ENCODE data around the gene SPCS1.
"Not testable (repeated sequence)": the region's sequence is repeated elsewhere in the genome, so short reads cannot be mapped to it uniquely, and the experiment has no call there.

The SPCS1 gene

GRCh38 chr3:52705688-52706686, at the start of gene SPCS1, which contains the start of gene GLT8D1:
TSS of gene SPCS1 (plus strand) at chr3:52706106. CDS start at chr3:52706247, 141 bp downstream.
TSS of gene GLT8D1 (minus strand) at chr3:52705791. CDS start at chr3:52700460, 5,331 bp downstream.
- peak; percentile 95 for DNase-seq (ENCODE audit: low spot score)

DNA sequence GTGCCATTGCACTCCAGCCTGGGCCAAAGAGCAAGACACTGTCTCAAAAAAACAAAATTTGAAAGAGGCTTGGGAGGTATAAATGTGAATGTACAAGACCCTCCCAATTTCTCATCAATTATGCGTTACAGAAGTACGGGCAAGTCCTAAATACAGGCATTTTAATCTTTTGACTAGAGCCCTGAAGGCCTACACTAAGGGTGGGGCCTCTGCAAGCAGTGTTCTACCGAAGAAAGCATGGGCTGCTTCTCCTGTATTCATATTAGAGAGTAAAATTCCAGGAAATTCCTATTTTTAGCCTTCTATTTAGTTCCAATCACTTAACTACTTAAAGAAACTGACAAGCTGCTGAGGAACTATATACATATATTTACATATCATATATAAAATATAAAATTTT, 45.9 kb upstream of the SPCS1 start:
- DNase-seq (ENCODE audit: low spot score), result no peak

DNA sequence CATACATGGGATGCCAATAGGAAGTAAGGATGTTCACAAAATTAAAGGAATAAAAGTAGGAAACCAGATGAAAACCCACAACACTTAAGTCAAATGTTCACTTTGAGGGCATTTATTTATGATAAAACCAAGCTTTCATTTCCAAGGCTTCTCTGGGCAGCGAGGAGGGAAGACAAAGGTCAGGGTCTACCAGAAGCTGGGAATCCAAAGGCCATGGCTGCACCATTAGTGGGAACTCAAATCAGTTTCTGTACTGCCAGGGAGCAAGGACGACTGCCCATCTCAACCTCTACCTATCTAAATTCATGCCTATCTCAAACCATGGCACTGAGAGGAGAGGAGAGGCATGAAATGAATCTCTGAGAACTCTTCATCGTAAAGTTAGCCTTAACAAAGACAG, 42.8 kb upstream of the SPCS1 start:
- DNase-seq (ENCODE audit: low spot score), result no peak

DNA sequence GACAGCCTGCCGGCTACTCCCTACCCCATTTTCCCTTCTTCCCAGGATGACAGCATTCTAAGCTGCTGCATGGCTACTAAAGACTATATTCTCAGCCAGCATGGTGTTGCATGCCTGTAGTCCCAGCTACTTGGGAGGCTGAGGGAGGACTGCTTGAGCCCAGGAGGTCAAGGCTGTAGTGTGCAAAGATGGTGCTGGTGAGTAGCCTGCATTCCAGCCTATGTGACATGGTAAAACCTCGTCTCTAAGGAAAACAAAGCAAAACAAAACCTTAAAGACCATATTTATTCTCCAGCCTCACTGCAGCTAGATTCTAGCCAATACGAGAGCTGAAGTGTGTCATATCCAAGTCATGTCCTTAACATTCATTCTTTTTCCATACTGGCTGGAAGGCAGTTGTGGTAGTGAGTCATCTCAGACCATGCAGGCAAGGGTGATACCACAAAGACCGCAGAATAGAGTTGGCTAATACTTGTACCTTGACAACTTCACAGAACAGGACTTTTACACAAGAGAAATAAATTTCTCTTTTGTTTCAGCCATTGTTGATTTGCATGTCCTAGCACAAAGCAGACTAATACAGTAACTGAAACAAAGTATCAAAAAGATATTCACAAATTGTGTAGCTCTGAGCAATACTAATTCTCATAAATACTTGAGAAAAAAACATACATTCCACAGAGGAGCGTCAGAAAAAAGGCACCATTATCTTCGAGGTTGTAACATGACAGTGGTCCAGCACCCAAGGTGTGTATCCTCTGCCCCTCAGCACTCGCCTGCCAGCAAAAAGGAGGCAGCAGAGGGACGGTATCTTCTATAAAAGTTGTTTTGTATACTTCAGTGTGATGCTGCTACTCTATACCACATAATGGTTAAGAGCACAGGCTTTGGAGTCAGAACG, 35.0 kb upstream of the SPCS1 start:
- peak; percentile 87 for DNase-seq (ENCODE audit: low spot score)

DNA sequence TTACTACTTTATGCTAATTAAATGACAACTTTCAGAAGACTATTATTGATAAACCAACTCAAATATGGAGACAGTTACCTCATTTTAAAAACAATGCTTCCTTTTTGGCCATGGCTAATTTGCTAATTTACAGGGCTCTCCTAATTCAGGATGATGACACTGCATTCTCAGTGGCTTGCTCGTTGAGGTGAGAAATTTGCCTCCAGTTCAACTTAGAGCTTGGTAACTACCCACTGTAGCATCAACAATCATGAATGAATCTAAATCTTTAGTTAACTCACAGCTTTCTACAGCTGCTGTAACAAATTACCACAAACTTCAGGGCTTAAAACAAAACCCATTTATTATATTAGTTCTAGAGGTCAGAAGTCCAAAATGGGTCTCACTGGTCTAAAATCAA, 34.2 kb upstream of the SPCS1 start:
- DNase-seq (ENCODE audit: low spot score), result no peak

GRCh38 chr3:52676201-52676600, 29.7 kb upstream of the SPCS1 start:
- not testable (repeated sequence) for DNase-seq (ENCODE audit: low spot score)

DNA sequence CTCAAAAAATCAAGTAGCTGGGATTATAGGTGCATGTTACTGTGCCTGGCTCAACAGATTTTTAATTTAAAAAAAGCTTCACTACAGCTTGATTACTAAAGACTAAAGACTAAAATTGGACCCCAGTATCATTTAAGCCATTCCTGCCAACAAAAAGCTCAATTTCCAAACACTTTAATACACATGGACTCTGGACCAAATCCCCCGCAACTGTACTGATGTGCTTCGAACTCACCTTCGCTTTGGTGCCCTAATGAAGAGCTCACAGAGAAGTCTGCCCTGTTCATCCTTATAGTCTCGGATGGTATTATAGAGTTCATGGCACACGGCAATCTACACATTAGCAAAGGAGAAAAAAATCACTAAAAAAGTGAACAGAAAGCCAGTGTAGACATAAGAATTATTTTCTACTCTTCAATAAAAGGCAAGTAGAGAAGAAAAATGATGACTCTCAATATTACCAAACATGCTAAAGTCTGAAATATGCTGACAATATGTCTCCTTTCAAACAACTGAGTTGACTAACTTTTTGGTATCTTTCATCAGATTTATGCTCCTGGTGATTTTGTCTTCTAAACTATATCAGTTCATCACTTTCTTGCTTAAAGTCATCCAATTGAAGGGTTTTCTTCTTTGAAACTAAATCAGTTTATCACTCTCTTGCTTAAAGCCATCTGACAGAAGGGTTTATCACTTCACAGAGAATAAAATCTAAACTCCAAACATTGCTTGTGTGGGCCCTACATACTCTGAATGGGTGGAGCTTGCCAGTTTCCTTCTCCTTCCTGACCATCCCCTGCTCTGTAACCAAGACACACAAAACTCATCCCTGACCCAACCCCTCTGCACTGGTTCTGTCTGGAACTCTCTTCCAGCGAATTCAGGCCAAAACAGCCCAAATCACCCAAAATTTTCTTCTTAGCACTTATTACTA, 27.4 kb upstream of the SPCS1 start:
- DNase-seq (ENCODE audit: low spot score), result no peak

GRCh38 chr3:52679199-52679538, 26.7 kb upstream of the SPCS1 start:
- no peak for DNase-seq (ENCODE audit: low spot score)

DNA sequence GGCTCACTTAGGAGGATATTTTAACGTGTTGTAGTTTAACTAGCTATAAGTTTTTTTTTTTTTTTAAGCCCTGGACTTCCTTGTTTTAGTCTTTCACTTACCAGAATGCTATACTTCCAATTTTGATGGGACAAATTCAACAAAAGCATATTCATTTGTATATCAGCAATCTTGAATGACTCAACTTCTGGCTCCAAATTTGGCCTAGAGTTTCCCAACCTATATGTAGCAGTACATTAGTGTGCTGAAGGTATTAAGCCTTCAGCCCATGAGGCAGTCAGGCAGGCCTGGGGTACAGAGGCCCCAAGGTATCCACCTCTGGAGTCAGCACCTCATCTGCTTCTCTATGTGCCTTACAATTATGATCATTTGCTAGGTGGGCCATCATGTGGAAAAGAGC, 26.1 kb upstream of the SPCS1 start:
- DNase-seq (ENCODE audit: low spot score), result no peak

GRCh38 chr3:52681596-52681995, 24.3 kb upstream of the SPCS1 start:
- DNase-seq (ENCODE audit: low spot score), result no peak

- DNase-seq (ENCODE audit: low spot score), result peak; percentile 73
These were observed 23.9 kb upstream of the SPCS1 start for GRCh38 chr3:52682016-52682415.

GRCh38 chr3:52683611-52684010, 22.3 kb upstream of the SPCS1 start:
- DNase-seq (ENCODE audit: low spot score), result no peak

GRCh38 chr3:52684184-52684583, 21.7 kb upstream of the SPCS1 start:
- DNase-seq (ENCODE audit: low spot score), result no peak

GRCh38 chr3:52685285-52685708, 20.6 kb upstream of the SPCS1 start:
- DNase-seq (ENCODE audit: low spot score), result peak; percentile 95

DNA sequence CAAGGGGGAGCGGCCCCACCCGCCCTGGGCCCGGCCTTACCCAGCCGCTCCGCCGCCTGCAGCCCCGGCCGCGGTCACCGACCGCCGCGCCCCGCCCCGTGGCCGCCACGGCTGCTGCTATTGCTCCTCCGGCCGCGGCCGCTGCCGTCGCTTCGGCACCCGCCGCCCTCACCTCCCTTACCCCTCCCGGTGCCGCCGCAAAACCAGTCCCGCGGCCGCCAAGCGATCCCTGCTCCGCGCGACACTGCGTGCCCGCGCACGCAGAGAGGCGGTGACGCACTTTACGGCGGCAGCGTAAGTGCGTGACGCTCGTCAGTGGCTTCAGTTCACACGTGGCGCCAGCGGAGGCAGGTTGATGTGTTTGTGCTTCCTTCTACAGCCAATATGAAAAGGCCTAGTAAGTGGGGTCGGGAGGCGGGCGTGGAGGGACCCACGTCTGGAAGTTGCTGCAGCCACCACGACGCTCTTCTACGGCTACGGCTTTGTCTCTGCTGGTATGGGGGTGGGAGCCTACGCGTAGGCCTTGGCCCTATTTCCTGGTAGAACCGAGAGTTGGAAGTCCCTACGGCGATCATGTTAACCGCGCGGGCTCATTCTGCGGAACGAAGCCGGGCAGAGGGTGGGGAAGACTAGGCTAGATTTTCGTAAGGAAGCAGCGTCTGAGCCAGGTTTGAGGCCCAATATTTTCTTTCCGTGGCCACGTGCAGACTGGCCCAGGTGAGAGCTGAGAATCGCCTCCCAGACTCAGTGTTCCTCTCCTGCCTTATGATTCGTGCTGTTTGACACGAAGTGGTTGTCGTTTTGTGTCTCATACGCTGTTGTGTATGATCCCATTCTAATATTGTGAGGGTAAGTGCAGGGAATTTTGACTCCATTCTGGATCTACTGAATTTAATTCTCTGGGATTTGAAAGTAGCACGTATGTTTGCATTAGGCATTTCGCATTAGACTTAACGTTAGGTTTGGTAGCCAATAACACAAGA, 19.9 kb upstream of the SPCS1 start, which contains the start of the genes GNL3 and PBRM1:
TSS of gene GNL3 (plus strand) at position 324 of the 983 bp plus-strand sequence. CDS start at position 385, 61 bp downstream.
TSS of gene PBRM1 (minus strand) at position 205 of the 983 bp plus-strand sequence.
- DNase-seq (ENCODE audit: low spot score), result peak; percentile 96

- no peak for DNase-seq (ENCODE audit: low spot score)
These were observed 17.6 kb upstream of the SPCS1 start for GRCh38 chr3:52688266-52688665.

- DNase-seq (ENCODE audit: low spot score), result no peak
These were observed 16.8 kb upstream of the SPCS1 start for GRCh38 chr3:52689151-52689550.

DNA sequence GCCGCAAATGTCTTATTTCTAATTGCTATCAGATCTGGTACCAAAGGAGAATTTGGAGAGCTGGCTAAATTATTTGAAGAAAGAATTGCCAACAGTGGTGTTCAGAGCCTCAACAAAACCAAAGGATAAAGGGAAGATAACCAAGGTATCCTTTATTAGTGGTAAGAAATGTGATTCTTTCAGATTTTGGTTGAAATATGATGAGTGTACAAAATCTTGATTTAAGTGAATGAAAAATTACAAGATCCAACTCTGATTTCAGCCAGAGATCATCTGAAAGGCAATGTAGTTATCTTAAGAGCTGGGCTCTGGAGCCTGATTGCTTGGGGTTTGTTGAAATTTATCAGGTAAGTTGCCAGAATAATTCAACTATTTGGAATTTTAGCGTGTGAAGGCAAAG, 15.3 kb upstream of the SPCS1 start:
- DNase-seq (ENCODE audit: low spot score), result no peak

DNA sequence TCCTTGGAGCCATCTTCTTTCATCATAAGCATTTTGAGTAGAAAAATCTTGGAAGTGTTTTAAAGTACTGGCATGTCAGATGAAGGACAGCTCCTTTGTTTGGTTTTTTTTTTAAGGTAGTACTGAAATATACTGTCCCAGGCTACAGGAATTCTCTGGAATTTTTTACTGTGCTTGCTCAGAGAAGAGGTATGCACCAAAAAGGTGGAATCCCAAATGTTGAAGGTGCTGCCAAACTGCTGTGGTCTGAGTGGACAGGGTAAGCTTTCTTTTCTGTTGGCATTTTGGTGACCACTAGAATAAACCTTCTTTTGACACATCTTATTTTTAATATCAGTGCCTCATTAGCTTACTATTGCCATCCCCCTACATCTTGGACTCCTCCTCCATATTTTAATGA, 12.8 kb upstream of the SPCS1 start:
- no peak for DNase-seq (ENCODE audit: low spot score)
